IPS-15b (cell line): ENCODE results near the gene WNT1.
A peak's percentile ranks its signal among the peaks of the same experiment; 100 is the strongest.

Source experiments
- H3K27me3 ChIP-seq: one replicate; pipeline ENCODE4 v1.6.1; 2013; ENCODE audit warnings: low read length; ENCODE audit not compliant: control insufficient read depth, insufficient read depth
- H3K36me3 ChIP-seq: one replicate; pipeline ENCODE4 v1.6.1; 2013; ENCODE audit warnings: low read length; ENCODE audit not compliant: control insufficient read depth, insufficient read depth
- H3K4me1 ChIP-seq: one replicate; pipeline ENCODE4 v1.6.1; 2013; ENCODE audit warnings: mild to moderate bottlenecking, low read length; ENCODE audit not compliant: control insufficient read depth, insufficient read depth
- H3K4me3 ChIP-seq: one replicate; pipeline ENCODE4 v1.5.1; 2013; ENCODE audit warnings: low read depth, low read length
- H3K9ac ChIP-seq: one replicate; pipeline ENCODE4 v1.6.1; 2013; ENCODE audit warnings: low read depth, mild to moderate bottlenecking, low read length
- H3K9me3 ChIP-seq: one replicate; pipeline ENCODE4 v1.6.1; 2013; ENCODE audit warnings: mild to moderate bottlenecking, low read length; ENCODE audit not compliant: control insufficient read depth, insufficient read depth

WNT1 gene

GRCh38 chr12:48998497-48999353, 20.6 kb downstream of the WNT1 start:
- no peak overlapping the region for H3K9ac ChIP-seq
- peaks cover 70% of the 10 kb centered on the region for H3K27me3 ChIP-seq
- peaks cover 8% of the 10 kb centered on the region for H3K4me1 ChIP-seq
- no peaks in the 10 kb centered on the region for H3K9me3 ChIP-seq
- peak overlapping the region; percentile 40 for H3K4me3 ChIP-seq
- H3K36me3 ChIP-seq, result no peaks in the 10 kb centered on the region

- H3K9ac ChIP-seq, result no peak within 1 kb of the TSS
- H3K4me1 ChIP-seq, result peaks cover 8% of the 10 kb centered on the region
- H3K36me3 ChIP-seq, result no peaks in the 10 kb centered on the region
- peak within 1 kb of the TSS; percentile 55 for H3K4me3 ChIP-seq
- H3K9me3 ChIP-seq, result no peaks in the 10 kb centered on the region
- H3K27me3 ChIP-seq, result peaks cover 62% of the 10 kb centered on the region
Observed at GRCh38 chr12:48999371-49000131, 21.4 kb downstream of the WNT1 start, which contains the start of gene DDN. Gene DDN, minus strand, starts transcription at chr12:48999375. Its CDS starts 88 bp downstream, at chr12:48999287.

GRCh38 chr12:49000346-49000745, 22.2 kb downstream of the WNT1 start:
- Histone ChIP-seq H3K9me3 (no peaks in the 10 kb centered on the region), H3K4me1 (peaks cover 8% of the 10 kb centered on the region), H3K36me3 (no peaks in the 10 kb centered on the region), H3K4me3 (no peak overlapping the region), H3K27me3 (peaks cover 56% of the 10 kb centered on the region), H3K9ac (no peak overlapping the region)

GRCh38 chr12:49008943-49009342, 30.8 kb downstream of the WNT1 start:
- Histone ChIP-seq H3K27me3 (no peaks in the 10 kb centered on the region), H3K4me3 (no peak overlapping the region), H3K9me3 (no peaks in the 10 kb centered on the region), H3K4me1 (no peaks in the 10 kb centered on the region), H3K9ac (no peak overlapping the region), H3K36me3 (no peaks in the 10 kb centered on the region)

- Histone ChIP-seq H3K4me3 (no peak overlapping the region), H3K9ac (no peak overlapping the region), H3K4me1 (no peaks in the 10 kb centered on the region), H3K36me3 (no peaks in the 10 kb centered on the region), H3K27me3 (no peaks in the 10 kb centered on the region), H3K9me3 (no peaks in the 10 kb centered on the region)
Observed at GRCh38 chr12:49010092-49010668, 32.1 kb downstream of the WNT1 start.

- Histone ChIP-seq H3K9ac (no peak overlapping the region), H3K36me3 (no peaks in the 10 kb centered on the region), H3K9me3 (no peaks in the 10 kb centered on the region), H3K4me1 (peaks cover 3% of the 10 kb centered on the region), H3K4me3 (no peak overlapping the region), H3K27me3 (no peaks in the 10 kb centered on the region)
Observed at GRCh38 chr12:49012739-49013138, 34.6 kb downstream of the WNT1 start.

- H3K4me3 ChIP-seq, result no peak overlapping the region
- no peaks in the 10 kb centered on the region for H3K36me3 ChIP-seq
- H3K9ac ChIP-seq, result no peak overlapping the region
- H3K27me3 ChIP-seq, result no peaks in the 10 kb centered on the region
- no peaks in the 10 kb centered on the region for H3K9me3 ChIP-seq
- peaks cover 3% of the 10 kb centered on the region for H3K4me1 ChIP-seq
Observed at GRCh38 chr12:49013428-49013827, 35.3 kb downstream of the WNT1 start.

- Histone ChIP-seq H3K36me3 (no peaks in the 10 kb centered on the region), H3K27me3 (no peaks in the 10 kb centered on the region), H3K4me1 (peaks cover 3% of the 10 kb centered on the region), H3K9ac (no peak overlapping the region), H3K9me3 (no peaks in the 10 kb centered on the region), H3K4me3 (no peak overlapping the region)
Observed at GRCh38 chr12:49014547-49014946, 36.4 kb downstream of the WNT1 start.

- no peaks in the 10 kb centered on the region for H3K36me3 ChIP-seq
Observed at GRCh38 chr12:49015196-49015595, 37.1 kb downstream of the WNT1 start.

GRCh38 chr12:49017891-49018260, 39.8 kb downstream of the WNT1 start:
- peaks cover 3% of the 10 kb centered on the region for H3K4me1 ChIP-seq
- H3K9ac ChIP-seq, result peak overlapping the region; percentile 99
- no peaks in the 10 kb centered on the region for H3K9me3 ChIP-seq
- H3K27me3 ChIP-seq, result no peaks in the 10 kb centered on the region
- peaks cover 13% of the 10 kb centered on the region for H3K36me3 ChIP-seq
- peak overlapping the region; percentile 92 for H3K4me3 ChIP-seq

More at GRCh38 chr12:49015196-49015595, 37.1 kb downstream of the WNT1 start:
- Histone ChIP-seq H3K4me1 (peaks cover 3% of the 10 kb centered on the region), H3K9me3 (no peaks in the 10 kb centered on the region), H3K27me3 (no peaks in the 10 kb centered on the region), H3K4me3 (no peak overlapping the region), H3K9ac (no peak overlapping the region)

- Histone ChIP-seq H3K4me3 (peak within 1 kb of the TSS; percentile 92), H3K36me3 (peaks cover 19% of the 10 kb centered on the region), H3K9me3 (no peaks in the 10 kb centered on the region), H3K9ac (peak within 1 kb of the TSS; percentile 99), H3K4me1 (peaks cover 3% of the 10 kb centered on the region), H3K27me3 (no peaks in the 10 kb centered on the region)
Observed at GRCh38 chr12:49018261-49019119, 40.4 kb downstream of the WNT1 start, which contains the start of gene PRKAG1. Gene PRKAG1, minus strand, starts transcription at chr12:49018776. Its CDS starts 36 bp downstream, at chr12:49018740.
